HepG2 (cell line): Measurements from ENCODE around the gene ZBTB20. TPM values are rescaled to one million over a fixed set of nuclear protein-coding genes. Genes with fewer than 3 reads are reported as not detected.

Source experiments
- ATAC-seq: fragments of 200-7000 bp; cut with Tn5 transposase; 3 replicates; pipeline ENCODE4 v1.9.1; 2020; ENCODE audit warnings: mild to moderate bottlenecking, moderate library complexity
- BruUV-seq: library from RNA; stranded (reverse); fragments of 400-500 nt; replicated peaks from 2 replicates; lab custom pipeline; 2021; lab: Mats Ljungman, UMichigan
- CTCF ChIA-PET: fragments of 300-600 bp; formaldehyde crosslinking; extraction: SDS; loops from one replicate; lab custom pipeline; 2021; ENCODE audit warnings: low total read pairs, inconsistent platforms, low intra/inter-chr PET ratio; lab: Yijun Ruan, JAX
- POLR2A ChIA-PET: fragments of 350-600 bp; sonication (Branson Sonifier 250); formaldehyde crosslinking; loops from one replicate; lab custom pipeline; 2020; ENCODE audit warnings: antibody characterized with exemption, inconsistent platforms; lab: Yijun Ruan, JAX
- DNase-seq: peaks from one replicate; pipeline ENCODE4 v3.0.0-alpha.2; 2015; ENCODE audit warnings: low spot score
- FAIRE-seq: peaks from 3 replicates; lab custom pipeline; 2011; peaks lifted over from hg19 to GRCh38; lab: Jason Lieb, UNC
- H2AFZ ChIP-seq: one replicate; pipeline ENCODE4 v1.6.1; 2011; ENCODE audit warnings: low read length, inconsistent platforms
- H3K27ac ChIP-seq: fragments of 300-600 bp; 3 replicates; pipeline ENCODE4 v1.8.0; 2011; ENCODE audit warnings: mixed run types, mild to moderate bottlenecking, mixed read lengths, low read length, inconsistent platforms; ENCODE audit not compliant: insufficient read depth; ENCODE audit errors: extremely low read length
- H3K27me3 ChIP-seq, 2 experiments: fragments of 200-600 bp in 1 of 2; 2 replicates in 1 of 2; 3 replicates in 1 of 2; pipeline versions ENCODE4 v1.6.0 to v1.8.0; 2011; ENCODE audit warnings: low read length in 2 of 2, mild to moderate bottlenecking in 2 of 2, moderate library complexity in 2 of 2, inconsistent platforms in 1 of 2; ENCODE audit not compliant: insufficient read depth in 2 of 2, control insufficient read depth in 1 of 2
- H3K36me3 ChIP-seq, 2 experiments: fragments of 200-600 bp in 1 of 2; replicated peaks in 1 of 2; 2 replicates in 1 of 2; 3 replicates in 1 of 2; pipeline versions ENCODE4 v1.5.1 to v1.8.0; 2011; ENCODE audit warnings: low read length in 2 of 2, inconsistent platforms in 1 of 2; ENCODE audit not compliant: insufficient read depth in 2 of 2, control insufficient read depth in 1 of 2
- H3K4me1 ChIP-seq: 2 replicates; pipeline ENCODE4 v1.5.1; 2012; ENCODE audit warnings: low read length, inconsistent platforms; ENCODE audit not compliant: insufficient read depth
- H3K4me2 ChIP-seq: 2 replicates; pipeline ENCODE4 v1.6.0; 2011; ENCODE audit warnings: low read depth, low read length, inconsistent platforms
- H3K4me3 ChIP-seq, 3 experiments: fragments of 200-600 bp in 1 of 3; sonication (generic), shearing (Covaris generic) in 1 of 3; replicated peaks in 1 of 3; 2 replicates each; pipeline ENCODE4 v1.5.1; 2011 to 2016; ENCODE audit warnings: low read length in 3 of 3, inconsistent platforms in 2 of 3, low read depth in 2 of 3, mild to moderate bottlenecking in 2 of 3, control low read depth in 1 of 3, mixed read lengths in 1 of 3; ENCODE audit not compliant: insufficient read depth in 1 of 3
- H3K79me2 ChIP-seq: one replicate; pipeline ENCODE4 v1.6.1; 2011; ENCODE audit warnings: low read length, inconsistent platforms; ENCODE audit not compliant: insufficient read depth
- H3K9ac ChIP-seq: 2 replicates; pipeline ENCODE4 v1.6.0; 2011; ENCODE audit warnings: mild to moderate bottlenecking, low read depth, low read length, inconsistent platforms; ENCODE audit not compliant: insufficient read depth
- H3K9me3 ChIP-seq: 2 replicates; pipeline ENCODE4 v1.5.1; 2012; ENCODE audit warnings: mild to moderate bottlenecking, low read length
- H4K20me1 ChIP-seq: 2 replicates; pipeline ENCODE4 v1.6.0; 2011; ENCODE audit warnings: inconsistent platforms, mild to moderate bottlenecking, low read length, moderate library complexity; ENCODE audit not compliant: insufficient read depth
- BCL6 ChIP-seq: IDR thresholded peaks from 2 replicates; pipeline ENCODE4 v1.6.1; 2016; ENCODE audit warnings: missing genetic modification reagents, missing compliant biosample characterization
- EP300 ChIP-seq, 3 experiments: sonication (generic) in 1 of 3; formaldehyde crosslinking in 1 of 3; IDR thresholded peaks; 2 replicates each; pipeline versions ENCODE4 v1.5.1 to v1.6.1; 2011 to 2020; ENCODE audit warnings: low read depth in 2 of 3, low read length in 2 of 3, borderline replicate concordance in 1 of 3, improper control_type of control experiment in 1 of 3, mild to moderate bottlenecking in 1 of 3, missing genetic modification reagents in 1 of 3, moderate library complexity in 1 of 3
- ETV6 ChIP-seq: sonication (generic); formaldehyde crosslinking; conservative IDR thresholded peaks from 2 replicates; pipeline ENCODE4 v1.4.0; 2020; ENCODE audit warnings: missing genetic modification reagents
- HHEX ChIP-seq: IDR thresholded peaks from 2 replicates; pipeline ENCODE4 v1.6.1; 2016; ENCODE audit warnings: control low read depth
- HNRNPH1 ChIP-seq: fragments of 200-400 bp; formaldehyde crosslinking; optimal IDR thresholded peaks from 2 replicates; pipeline ENCODE3; 2017; ENCODE audit warnings: mild to moderate bottlenecking, low read depth, low read length
- JARID2 ChIP-seq: sonication (generic); formaldehyde crosslinking; IDR thresholded peaks from 2 replicates; pipeline ENCODE4 v1.8.1; 2023; ENCODE audit warnings: missing genetic modification reagents, inconsistent platforms; ENCODE audit not compliant: insufficient replicate concordance
- KLF12 ChIP-seq: sonication (generic); formaldehyde crosslinking; IDR thresholded peaks from 2 replicates; pipeline ENCODE4 v1.4.0; 2020; ENCODE audit warnings: missing genetic modification reagents, borderline replicate concordance
- NR2F2 ChIP-seq: IDR thresholded peaks from 2 replicates; pipeline ENCODE4 v1.6.1; 2012; ENCODE audit warnings: low read depth, inconsistent platforms, borderline replicate concordance
- PRDM4 ChIP-seq: sonication (generic); formaldehyde crosslinking; IDR thresholded peaks from 2 replicates; pipeline ENCODE4 v1.9.0; 2021; ENCODE audit warnings: missing genetic modification reagents, borderline replicate concordance
- THAP7 ChIP-seq: sonication (generic); formaldehyde crosslinking; IDR thresholded peaks from 2 replicates; pipeline ENCODE4 v1.8.1; 2023; ENCODE audit warnings: mild to moderate bottlenecking, missing genetic modification reagents
- TOE1 ChIP-seq: sonication (generic); formaldehyde crosslinking; IDR thresholded peaks from 2 replicates; pipeline ENCODE4 v1.4.0; 2020; ENCODE audit warnings: mild to moderate bottlenecking, missing genetic modification reagents
- YY1 ChIP-seq: IDR thresholded peaks from 2 replicates; pipeline ENCODE4 v1.6.1; 2011; ENCODE audit warnings: low read length, low read depth, moderate library complexity, mild to moderate bottlenecking; ENCODE audit not compliant: insufficient read depth, insufficient replicate concordance
- ZNF180 ChIP-seq: sonication (generic); formaldehyde crosslinking; IDR thresholded peaks from 2 replicates; pipeline ENCODE4 v1.4.0; 2020; ENCODE audit warnings: low read depth, missing genetic modification reagents, borderline replicate concordance
- ZNF616 ChIP-seq: sonication (generic); formaldehyde crosslinking; IDR thresholded peaks from 2 replicates; pipeline ENCODE4 v1.5.0; 2020; ENCODE audit warnings: low read depth, mild to moderate bottlenecking, missing genetic modification reagents
- WGBS: methylation state at CpG from one replicate; pipeline ENCODE4 v1.1.6; 2017; ENCODE audit warnings: low lambda C conversion rate; 5-methylcytosine and 5-hydroxymethylcytosine counted together
- in situ Hi-C: cut with HindIII; loops from 2 replicates; pipeline ENCODE4 v1.10.0; 2017; ENCODE audit warnings: low pct_unique_long_range_greater_than_20kb; ENCODE audit not compliant: extremely low pct_ligation_motif_present
- intact Hi-C: fragments of 100-400 bp; cut with micrococcal nuclease; formaldehyde crosslinking; loops from one replicate; pipeline ENCODE4 v1.10.0; 2022; ENCODE audit not compliant: unreplicated experiment
- polyA plus RNA-seq, 8 experiments: library from polyadenylated mRNA; depleted of rRNA in 3 of 8; stranded (reverse) in 7 of 8; unstranded in 1 of 8; fragments of >200 nt; fragmentation: Illumina TruSeq in 4 of 8; extraction: Trizol in 4 of 8; gene quantifications; 2 replicates each; pipeline versions ENCODE4 v1.2.1 to v1.2.3, GENCODE V29; 2011 to 2016; ENCODE audit warnings: low read depth in 4 of 8, missing spikeins in 1 of 8, mixed read lengths in 1 of 8; ENCODE audit not compliant: insufficient read depth in 1 of 8
- total RNA-seq, 5 experiments: library from RNA; depleted of rRNA; stranded (reverse); fragments of >200 nt; fragmentation: Illumina TruSeq; extraction: Trizol; gene quantifications; 2 replicates each; pipeline ENCODE4 v1.2.3, GENCODE V29; 2016; ENCODE audit warnings: low read depth in 1 of 5

ZBTB20 gene
- total and polyA plus RNA-seq, 2 of the 13 experiments (the other 11 are each of a cell fraction or from before 2014, with no cell fraction given) = 1.9 to 8.8 TPM

GRCh38 chr3:114307222-114307830, 839.8 kb downstream of the ZBTB20 start:
- no peak for FAIRE-seq

GRCh38 chr3:114299941-114300624, 847.0 kb downstream of the ZBTB20 start:
- no peaks in the 10 kb centered on the region for H3K9me3 ChIP-seq
- H4K20me1 ChIP-seq = no peaks in the 10 kb centered on the region
- no TSS peak for BruUV-seq
- H3K36me3 ChIP-seq = no peaks in the 10 kb centered on the region
- in situ Hi-C loops (loop anchor here (10.0 kb wide), 1 partner anchor 145 kb away; no protein-coding TSS in a partner anchor), intact Hi-C loops (loop anchor here (2.0 kb wide), 1 partner anchor 147 kb away; no protein-coding TSS in a partner anchor)
- WGBS = 12% methylated on average over 5 of the region's 5 CpGs
- no peak for DNase-seq
- 0 out of 2 replicates have a peak overlapping the region, but pooled peaks have one; percentile 52 for H3K4me2 ChIP-seq
- ChIA-PET CTCF (no interaction called here), POLR2A (no interaction called here)
- H3K27me3 ChIP-seq = no peaks in the 10 kb centered on the region; a peak in 1 of 5 replicates
- no peak for FAIRE-seq
- no peak overlapping the region for H2AFZ ChIP-seq
- H3K79me2 ChIP-seq = no peaks in the 10 kb centered on the region
- no peaks in the 10 kb centered on the region for H3K4me1 ChIP-seq
- no peak overlapping the region for H3K9ac ChIP-seq
- ATAC-seq = no peak
- H3K27ac ChIP-seq = no peak overlapping the region
- H3K4me3 ChIP-seq = no peak overlapping the region
- no peak for TF ChIP-seq YY1
- no peak for TF ChIP-seq EP300 (IDR thresholded peaks at IDR 0.05; ENCODE audit: low read depth in 2 of 2, low read length in 2 of 2)
- TF ChIP-seq EP300 (CRISPR knock-in tag; IDR thresholded peaks at IDR 0.05; ENCODE audit: borderline replicate concordance) = no peak
- no peak for TF ChIP-seq JARID2 (CRISPR knock-in tag)
- TF ChIP-seq PRDM4 (CRISPR knock-in tag) = no peak
- TF ChIP-seq TOE1 (CRISPR knock-in tag) = no peak

More at GRCh38 chr3:114307222-114307830, 839.8 kb downstream of the ZBTB20 start:
- no peak overlapping the region for H3K9ac ChIP-seq
- ATAC-seq = no peak
- intact Hi-C loops (no loop called here), in situ Hi-C loops (no loop called here)
- no peaks in the 10 kb centered on the region for H3K9me3 ChIP-seq
- no peak overlapping the region for H3K27ac ChIP-seq
- BruUV-seq = no TSS peak
- no peaks in the 10 kb centered on the region for H3K4me1 ChIP-seq
- TF ChIP-seq ZNF180 (CRISPR knock-in tag) (no peak), THAP7 (CRISPR knock-in tag) (no peak), ZNF616 (no peak), KLF12 (no peak), HHEX (no peak), HNRNPH1 (no peak), BCL6 (no peak), NR2F2 (no peak), ETV6 (CRISPR knock-in tag) (no peak)
- H2AFZ ChIP-seq = no peak overlapping the region
- no peak for DNase-seq
- H3K27me3 ChIP-seq = no peaks in the 10 kb centered on the region
- H3K4me3 ChIP-seq = no peak overlapping the region
- no peaks in the 10 kb centered on the region for H3K79me2 ChIP-seq
- WGBS = 30% methylated on average over 8 of the region's 8 CpGs
- no peak overlapping the region for H3K4me2 ChIP-seq
- POLR2A ChIA-PET = no interaction called here
- H4K20me1 ChIP-seq = no peaks in the 10 kb centered on the region
- CTCF ChIA-PET = no interaction called here
- no peaks in the 10 kb centered on the region for H3K36me3 ChIP-seq
